ENCODE results near the gene FUT7.
A peak's percentile ranks its signal among the peaks of the same experiment; 100 is the strongest.

Gene FUT7

DNA sequence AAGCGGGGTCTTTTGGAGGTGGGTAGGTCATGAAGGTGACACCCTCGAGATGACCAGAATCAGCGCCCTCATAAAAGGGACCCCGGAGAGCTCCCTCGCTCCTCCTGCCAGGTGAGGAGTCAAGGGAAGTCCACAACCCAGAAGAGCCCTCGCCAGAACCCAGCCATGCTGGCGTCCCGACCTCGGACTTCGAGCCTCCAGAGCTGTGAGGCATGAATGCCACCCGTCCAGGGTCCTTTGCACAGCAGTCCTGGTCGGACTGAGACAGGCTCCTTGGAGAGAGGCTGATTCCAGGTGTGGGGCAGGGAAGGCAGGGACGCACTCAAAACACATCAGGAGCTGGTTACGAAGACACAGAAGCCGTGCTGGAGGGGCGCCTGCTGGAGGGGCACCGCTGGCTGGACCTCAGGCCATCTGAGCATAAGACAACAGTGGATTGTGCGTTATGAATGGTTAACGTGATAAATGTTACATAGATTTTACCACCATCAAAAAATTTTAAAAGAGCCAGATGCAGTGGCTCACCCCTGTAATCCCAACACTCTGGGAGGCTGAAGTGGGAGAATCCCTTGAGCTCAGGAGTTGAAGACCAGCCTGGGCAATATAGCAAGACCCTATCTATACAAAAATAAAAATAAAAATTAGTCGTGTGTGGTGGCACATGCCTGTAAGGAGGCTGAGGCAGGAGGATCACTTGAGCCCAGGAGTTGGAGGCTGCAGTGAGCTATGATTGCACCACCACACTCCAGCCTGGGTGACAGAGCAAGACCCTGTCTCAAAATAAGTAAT, 29.8 kb downstream of the FUT7 start:
- DNase-seq (ENCODE audit: low spot score), result no peak

DNA sequence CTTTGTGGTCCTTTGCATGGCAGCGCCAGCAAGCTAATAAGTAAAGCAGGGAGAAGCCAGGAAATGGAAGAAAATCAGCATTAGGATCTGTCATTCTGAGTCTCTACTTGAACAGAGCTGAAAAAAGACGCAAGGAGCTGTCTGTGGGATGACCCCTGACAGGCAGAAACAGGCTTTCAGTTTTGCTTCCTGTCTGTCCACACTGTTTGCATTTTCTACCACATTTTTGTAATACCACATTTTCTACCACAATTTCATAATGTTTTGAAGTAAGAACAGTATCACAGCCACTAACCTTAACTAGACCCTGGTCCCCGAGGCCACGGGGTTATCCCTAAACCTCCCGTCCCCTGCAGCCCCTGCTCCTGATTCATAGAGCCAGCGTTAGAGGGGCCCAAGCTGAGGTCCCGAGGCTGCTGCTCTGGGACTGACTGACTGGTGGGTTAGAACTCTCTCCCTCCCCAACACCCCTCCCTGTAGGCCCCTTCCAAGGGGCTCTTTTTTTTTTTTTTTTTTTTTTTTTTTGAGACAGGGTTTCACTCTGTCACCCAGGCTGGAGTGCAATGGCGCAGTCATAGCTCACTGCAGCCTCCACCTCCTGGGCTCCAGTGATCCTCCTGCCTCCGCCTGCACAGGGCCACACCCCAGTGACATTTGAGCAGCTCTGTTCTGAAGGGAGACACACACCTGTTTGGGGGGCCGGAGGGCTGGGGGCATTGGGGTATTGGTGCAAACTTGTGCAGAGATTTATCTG, 31.5 kb downstream of the FUT7 start:
- no peak for DNase-seq (ENCODE audit: low spot score)

DNA sequence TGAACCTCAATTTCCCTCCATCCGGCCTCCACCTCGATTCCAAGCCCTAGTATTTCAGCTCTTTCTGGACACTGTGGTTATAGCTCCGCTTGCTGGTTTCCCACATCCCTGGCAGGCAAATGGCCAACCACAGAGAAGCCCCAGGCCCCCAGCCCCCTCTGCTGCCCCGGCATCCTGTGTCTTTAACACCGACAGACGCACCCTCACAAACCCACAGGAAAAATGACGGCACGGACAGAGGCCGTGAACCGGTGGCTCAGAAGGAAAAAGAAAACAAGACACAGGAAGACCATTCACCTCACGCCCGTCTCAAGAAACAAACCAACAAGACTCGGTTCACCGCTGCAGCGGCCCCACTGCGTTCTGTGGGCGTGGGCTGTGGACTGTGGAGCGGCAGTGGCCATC, 34.1 kb downstream of the FUT7 start:
- no peak for DNase-seq (ENCODE audit: low spot score)

DNA sequence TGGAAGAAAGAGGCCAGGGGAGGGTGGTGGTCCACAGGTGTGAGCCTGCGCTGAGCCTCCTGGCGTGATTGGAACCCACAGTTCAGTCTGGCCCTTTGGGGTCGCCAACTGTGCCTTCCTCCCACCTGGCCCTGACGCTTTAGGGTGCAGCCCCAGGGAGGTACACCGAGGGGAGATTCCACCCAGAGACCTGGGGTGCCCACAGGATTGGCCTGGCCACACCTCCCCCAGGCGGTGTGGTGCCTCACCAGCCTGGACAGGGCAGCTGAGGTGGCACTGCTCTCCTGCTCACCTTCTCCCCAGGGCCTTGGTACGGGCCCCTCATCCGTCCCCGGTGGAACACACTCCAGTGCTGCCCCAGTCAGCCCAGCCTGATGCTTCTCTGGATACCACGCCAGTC, 34.5 kb downstream of the FUT7 start:
- DNase-seq (ENCODE audit: low spot score), result no peak

DNA sequence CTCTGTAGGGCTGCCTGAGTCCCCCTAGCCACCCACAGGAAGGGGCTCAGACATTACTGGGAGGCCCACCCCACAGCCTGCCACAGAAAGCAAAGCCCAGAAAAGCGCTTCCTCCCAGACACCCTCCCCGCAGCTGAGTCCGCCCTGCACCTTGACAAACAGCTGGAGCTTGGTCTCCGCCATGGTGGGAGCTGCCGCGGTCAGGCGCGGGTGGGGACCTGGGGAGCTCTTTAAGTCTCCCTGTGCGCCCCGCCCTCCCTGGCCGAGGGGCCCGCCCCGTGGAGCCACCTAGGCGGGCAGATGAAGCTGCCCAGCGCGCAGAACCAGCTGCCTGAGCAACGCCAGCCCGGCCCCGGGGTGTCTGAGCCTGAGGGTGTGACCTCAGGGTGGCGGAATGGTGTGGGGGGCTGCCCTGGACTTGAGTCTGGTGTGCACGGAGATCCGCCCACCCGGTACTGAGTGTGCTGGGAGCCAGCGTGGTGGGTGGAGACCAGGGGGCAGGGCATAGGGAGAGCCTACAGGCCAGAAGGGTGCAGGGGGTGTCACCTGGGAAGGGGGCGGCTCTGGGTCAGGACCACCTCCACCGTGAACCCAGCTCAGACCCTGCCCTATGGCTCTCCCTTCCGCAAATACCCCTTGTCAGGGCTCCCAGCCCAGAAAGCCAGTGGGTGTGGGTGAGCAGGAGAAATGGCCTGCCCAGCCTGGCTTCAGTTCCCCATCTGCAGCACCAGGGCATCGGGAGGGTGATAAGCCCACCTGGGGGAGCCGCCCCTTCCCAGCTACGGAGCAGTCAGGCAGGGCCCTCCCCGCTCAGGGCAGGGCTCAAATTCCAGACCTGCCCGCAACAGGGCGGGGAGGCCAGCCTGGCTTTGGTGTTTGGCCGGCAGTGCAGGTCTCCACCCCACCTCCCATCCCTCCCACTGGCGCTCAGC, 35.3 kb downstream of the FUT7 start, which contains the start of gene CLIC3:
Gene CLIC3 (minus strand): TSS at position 208 of the 932 bp plus-strand sequence. CDS start 25 bp downstream, at position 183.
- DNase-seq (ENCODE audit: low spot score), result no peak

DNA sequence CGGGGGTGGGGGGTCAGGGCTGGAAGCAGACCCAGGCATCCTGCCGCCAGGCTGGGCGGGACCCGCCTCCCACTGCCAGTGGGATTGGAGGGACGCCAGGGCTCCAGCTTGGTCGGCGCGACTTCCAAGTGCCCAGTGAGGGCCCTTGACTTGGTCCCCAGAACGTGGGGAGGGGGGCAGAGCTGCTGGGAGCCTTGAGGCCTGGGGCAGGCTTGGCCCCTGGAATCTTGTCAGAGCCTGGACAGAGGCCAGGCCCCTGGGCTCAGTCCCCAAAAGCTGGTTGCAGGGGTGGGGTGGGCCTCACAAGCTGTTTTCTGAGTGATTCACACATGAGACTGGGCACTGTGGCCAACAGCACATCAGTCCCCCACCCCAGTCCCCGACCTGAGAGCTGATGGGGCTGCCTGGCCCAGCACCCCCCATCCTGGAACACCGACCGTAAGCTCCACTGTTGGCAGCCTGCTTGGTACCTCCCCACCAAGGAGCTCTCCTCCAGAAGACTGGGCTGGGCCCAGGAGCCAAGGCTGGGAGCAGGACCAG, 36.0 kb downstream of the FUT7 start:
- DNase-seq (ENCODE audit: low spot score), result no peak

DNA sequence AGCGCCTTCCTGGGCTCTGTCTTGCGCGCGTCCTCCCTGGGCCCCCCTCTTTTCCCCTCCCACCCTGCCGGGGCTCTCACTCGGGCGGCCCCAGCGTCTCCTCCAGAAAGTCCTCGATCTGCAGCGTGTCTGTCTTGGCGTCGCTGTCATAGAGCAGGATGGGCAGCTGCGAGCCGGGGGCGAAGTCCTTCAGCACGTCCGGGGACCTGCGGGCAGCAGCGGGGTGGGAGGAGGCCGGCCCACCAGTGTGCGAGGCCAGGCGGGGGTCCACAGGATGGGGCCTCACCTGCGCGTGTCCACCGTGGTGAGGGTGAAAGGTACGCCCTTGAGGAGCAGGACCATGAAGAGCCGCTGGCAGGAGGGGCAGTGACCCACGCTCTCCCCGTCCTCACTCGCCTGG, 36.5 kb downstream of the FUT7 start:
- DNase-seq (ENCODE audit: low spot score), result no peak

DNA sequence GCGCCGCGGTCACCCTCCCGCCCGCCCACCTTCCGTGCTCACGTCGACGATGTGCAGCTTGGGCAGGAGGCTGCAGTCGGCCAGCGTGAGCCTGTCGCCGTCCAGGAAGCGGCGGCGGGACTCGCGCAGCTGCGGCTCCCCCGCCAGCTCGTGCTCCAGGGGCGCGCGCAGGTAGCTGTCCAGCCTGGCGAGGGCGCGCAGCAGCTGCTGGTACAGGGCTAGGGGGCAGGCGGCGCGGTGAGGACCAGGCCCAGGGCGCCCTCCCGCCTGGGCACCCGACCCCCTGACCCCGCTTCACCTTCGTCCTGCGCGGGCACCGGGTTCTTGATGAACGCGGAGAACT, 37.0 kb downstream of the FUT7 start:
- DNase-seq (ENCODE audit: low spot score), result no peak

DNA sequence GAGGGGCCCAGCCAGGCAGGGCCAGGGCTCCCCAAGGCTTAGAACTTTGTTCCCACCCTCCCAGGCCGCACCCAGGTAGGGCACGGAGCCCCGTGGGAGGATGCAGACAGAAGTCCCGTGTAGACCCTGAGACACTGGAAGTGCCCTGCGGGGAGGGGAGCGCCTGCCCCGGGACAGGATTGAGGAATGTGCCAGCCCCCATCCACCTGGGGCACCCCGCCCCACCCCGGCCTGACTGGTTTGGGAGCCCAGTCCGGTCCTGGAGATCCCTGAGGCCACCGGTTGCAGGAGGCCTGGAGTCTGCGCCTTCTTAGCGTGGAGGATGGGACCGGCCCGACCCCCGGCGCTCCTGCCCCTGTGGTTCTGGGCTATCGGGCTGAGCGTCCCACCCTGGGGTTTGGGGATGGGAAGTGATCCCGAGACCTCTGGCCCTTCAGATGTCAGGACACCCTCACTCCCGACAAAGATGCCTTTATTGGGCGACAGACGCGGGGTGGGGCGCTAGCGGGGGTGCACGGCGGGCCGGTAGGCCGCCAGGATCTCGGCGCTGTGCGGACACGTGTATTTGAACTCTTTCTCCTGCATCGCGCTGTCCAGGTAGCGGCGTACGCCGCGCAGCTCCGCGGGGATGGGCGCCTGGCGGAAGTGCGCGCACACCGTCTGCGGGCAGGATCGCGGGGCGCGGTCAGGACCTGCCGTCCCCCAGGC, 37.6 kb downstream of the FUT7 start:
- no peak for DNase-seq (ENCODE audit: low spot score)

DNA sequence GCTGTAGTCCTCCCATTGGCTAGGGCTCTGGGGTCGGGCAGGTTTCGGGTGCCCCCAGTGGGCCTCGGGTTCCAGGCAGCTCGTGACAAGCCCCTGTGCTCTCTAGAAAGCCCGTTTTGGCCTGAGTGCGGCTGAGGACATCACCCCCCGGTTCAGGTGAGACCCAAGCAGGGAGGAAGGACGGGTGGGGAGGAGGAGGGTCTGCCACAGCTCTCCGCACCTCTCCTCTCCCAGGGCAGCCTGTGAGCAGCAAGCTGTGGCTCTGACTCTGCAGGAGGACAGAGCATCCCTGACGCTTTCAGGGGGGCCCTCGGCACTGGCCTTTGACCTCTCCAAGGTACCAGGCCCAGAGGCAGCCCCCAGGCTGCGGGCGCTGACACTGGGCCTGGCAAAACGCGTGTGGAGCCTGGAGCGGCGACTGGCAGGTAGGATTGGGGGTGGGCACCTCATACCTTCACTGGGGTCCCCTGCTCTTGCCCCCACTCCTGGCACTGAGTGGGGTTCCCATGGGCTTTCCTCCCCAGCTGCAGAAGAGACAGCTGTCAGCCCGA, 39.0 kb downstream of the FUT7 start:
- DNase-seq (ENCODE audit: low spot score), result no peak

DNA sequence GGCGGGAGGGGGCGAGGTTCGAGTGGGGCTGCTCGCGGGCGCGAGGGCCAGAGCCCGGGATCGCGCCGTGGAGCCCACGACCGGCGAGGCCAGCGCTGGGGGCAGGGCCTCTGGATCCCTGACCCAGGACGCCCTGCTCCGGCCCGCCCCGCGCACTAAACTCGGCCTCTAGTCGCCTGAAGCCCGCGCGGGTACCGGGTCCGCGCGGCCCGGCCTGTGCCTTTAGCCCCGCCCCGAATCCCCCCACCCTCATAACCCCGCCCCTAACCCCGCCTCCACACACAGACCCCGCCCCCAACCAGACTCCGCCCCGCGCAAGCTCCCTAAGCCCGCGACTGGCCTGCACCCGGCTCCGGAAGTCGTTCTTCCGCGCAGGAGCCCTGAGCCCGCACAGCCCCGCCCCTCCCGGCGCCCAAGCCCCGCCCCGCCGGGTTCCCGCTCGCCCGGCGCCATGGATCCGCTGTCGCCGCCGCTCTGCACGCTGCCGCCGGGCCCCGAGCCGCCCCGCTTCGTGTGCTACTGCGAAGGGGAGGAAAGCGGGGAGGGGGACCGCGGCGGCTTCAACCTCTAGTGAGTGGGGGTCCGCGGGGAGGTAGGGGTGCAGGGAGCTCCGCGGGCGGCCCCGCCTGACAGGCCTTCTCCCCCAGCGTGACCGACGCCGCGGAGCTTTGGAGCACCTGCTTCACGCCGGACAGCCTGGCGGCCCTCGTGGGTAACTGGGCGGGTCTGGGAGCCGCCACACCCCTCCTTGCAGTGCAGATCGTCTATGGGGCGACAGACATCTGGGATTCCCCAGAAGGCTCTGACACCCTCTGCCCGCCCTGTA, 39.7 kb downstream of the FUT7 start, which contains the start of gene PAXX:
Gene PAXX (plus strand): TSS at position 430 of the 826 bp plus-strand sequence. CDS start 22 bp downstream, at position 452.
- DNase-seq (ENCODE audit: low spot score), result peak; percentile 87

DNA sequence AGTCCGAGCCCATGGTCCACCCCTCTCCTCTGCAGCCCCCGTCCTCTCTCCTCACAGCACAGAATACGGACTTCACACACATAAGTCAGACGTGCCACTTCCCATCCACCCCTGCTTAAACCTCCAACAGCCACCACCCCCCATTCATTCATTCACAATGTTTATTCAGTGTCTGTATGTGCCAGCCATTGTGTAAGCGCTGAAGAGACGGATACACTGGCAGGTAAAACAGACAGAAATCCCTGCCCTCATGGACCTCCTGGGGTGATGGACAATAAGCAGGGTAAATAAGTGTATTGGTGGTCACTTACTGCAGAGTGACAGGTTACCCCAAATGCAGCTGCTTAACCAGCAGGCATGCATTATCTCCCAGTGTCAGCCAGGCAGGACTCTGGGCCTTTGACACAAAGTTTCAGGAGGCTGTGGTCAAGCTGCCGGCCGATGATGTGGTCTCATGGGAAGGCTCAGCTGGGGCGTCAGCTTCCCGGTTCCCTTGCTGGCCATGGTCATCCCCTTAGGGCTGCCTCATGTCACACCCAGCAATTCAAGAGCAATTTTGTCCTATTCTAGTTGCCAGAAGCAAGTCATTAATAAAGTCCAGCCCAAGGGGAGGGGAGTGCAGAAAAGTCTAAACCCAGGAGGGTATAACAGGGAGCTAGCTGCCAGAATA, 41.5 kb downstream of the FUT7 start:
- no peak for DNase-seq (ENCODE audit: low spot score)

DNA sequence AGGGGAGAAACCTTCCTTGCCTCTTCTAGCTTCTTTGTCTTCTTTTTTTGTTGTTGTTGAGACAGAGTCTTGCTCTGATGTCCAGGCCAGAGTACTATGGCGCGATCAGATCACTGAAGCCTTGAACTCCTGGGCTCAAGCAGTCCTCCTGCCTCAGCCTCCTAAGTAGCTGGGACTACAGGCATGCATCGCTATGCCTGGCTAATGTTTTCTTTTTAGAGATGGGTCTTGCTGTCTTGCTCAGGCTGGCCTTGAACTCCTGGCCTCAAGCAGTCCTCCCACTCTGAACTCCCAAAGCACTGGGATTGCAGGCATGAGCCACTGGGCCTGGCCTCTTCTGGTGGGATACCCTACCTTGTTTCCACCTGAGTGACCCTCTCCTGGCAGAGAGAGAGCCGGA, 43.0 kb downstream of the FUT7 start:
- DNase-seq (ENCODE audit: low spot score), result no peak

DNA sequence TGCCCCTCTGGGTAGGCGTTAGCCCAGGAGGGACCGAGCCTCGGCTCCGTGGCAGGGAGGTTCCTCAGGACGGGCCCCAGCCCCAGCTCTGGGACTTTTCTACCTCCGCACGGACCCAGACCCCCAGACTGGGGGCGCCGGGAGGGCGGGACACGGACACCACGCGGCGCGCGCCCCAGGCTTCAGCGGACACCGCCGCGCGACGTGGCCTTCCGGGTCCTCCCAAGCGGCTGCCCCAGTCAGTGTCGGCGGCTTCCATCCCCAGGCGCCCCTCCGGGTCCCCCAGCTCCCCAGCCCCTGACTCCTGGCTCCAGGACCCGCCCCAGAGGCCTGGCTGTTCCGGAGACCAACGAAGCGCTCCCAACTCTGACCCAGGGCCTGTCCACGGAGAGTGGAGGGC, 46.0 kb downstream of the FUT7 start:
- DNase-seq (ENCODE audit: low spot score), result no peak

DNA sequence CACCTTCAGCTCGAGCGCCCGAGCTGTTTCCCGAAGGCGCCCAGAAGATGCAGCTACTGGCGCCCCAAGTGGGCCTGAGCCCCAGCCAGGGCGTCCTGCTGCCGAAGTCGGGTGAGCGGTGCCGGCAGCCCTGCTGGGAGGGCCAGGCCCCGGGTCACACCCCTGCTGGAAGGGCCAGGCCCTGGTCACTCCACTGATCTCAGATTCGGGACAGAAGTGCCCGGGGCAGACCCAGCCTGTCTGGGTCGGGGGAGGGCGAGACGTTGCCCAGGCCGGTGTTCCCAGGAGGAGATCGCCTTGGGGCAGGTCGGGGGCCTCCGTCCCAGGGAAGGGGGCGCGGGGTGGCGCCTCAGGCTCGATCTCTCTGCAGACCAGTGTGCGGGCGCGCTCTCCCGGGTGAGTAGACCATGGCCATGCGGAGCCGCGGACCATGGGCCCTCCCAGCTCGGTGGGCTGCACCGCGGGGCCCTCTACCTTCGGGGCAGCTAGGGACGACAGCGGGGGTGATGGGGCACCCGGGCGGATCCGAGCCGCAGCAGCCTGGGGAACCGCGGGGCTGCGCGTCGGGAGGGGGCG, 46.8 kb downstream of the FUT7 start:
- no peak for DNase-seq (ENCODE audit: low spot score)

DNA sequence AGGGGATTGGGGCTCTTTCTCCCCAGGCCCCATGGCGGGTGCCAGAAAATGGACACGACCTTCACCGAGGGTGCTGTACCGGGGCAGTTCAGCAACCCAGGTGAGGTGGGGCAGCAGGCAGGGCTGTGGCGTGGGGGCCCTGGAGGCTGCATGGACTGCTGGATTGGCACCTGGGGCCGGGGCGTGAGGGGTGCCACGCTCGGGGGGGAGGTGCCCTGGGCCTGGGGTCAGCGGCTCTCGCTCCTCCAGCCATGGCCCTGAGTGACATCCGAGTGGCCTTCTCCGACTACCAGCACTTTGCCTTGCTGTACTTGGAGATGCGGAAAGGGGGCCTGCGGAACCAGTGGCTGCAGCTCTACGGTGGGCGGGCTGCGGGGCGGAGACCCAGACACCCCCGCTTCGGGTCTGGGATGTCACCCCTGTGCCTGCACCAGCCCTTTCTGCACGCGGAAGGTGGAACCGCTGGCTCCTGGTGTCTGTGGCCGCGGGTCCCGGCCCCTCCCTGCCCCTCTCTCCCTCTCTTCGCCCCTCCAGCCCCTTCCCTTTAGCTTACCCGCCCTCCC, 47.3 kb downstream of the FUT7 start:
- DNase-seq (ENCODE audit: low spot score), result no peak

DNA sequence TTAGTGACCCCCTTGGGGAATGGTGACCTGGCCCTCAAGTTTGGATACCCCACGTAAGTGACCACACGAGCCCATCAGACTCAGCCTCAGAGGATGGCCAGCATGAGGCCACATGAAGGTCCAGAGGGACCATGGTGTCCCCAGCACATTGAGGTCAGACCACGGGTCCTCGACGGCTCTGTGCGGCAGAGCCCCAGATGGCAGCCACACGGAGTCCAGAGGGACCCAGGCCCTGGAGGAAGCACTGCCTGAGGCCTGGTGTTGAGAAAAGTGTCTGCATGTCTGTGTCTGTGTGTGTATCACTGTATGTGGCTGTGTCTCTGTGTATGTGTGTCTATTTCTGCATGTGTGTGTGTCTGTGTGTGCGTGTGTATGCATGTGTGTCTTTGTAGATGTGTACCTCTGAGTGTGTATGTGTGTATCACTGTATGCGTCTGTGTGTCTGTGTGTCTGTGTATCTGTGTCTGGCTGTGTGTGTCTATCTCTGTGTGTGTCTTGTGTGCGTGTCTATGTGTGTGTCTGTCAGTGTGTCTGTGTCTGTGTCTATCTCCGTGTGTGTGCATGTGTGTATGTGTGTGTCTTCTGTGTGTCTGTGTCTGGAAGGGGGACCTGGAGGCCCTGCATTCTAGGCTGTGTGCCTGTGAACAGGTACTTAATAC, 48.1 kb downstream of the FUT7 start:
- DNase-seq (ENCODE audit: low spot score), result no peak

DNA sequence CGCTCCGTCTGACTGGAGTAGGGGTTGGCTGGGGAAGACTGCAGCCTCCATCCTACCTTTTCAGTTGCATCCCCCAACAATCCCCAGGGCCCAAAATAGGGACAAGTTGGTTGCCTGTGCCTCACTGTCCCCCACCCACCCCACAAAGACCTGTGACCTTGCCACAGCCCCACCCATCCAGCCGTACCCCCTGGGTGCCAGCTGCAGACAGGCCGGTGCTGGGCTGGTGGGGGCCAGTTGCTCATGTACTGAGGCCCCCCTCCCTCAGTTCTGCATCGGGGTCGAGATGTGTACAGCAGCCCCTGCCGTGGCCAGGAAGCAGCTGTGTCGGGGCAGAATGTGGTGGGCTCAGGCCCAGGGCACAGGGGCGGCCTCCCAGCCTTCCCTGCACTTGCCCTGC, 48.7 kb downstream of the FUT7 start:
- peak; percentile 45 for DNase-seq (ENCODE audit: low spot score)

All from globus pallidus (tissue), 1 donor.